Stimulated activated naive CD8-positive, alpha-beta T cell treated with anti-CD3 and anti-CD28 coated beads, Interleukin-15, amount 100 ng/mL, for 72 hours (primary cell): ENCODE measurements around the gene BACH2.
"Not testable (repeated sequence)": the region's sequence is repeated elsewhere in the genome, so short reads cannot be mapped to it uniquely, and the experiment has no call there.

Experiments used
- ATAC-seq: fragments of 150-1000 bp; cut with Tn5 transposase; 2 replicates; pipeline ENCODE4 v1.10.0; 2021; ENCODE audit warnings: mild to moderate bottlenecking, moderate library complexity
- DNase-seq, 2 donors: peaks; one replicate each; pipeline ENCODE4 v3.0.0; 2021 to 2022
- H3K27ac Mint-ChIP-seq, 2 donors: one replicate each; pipeline ENCODE4 v1.8.0; 2022; ENCODE audit warnings: mild to moderate bottlenecking in 2 of 2, mixed read lengths in 2 of 2, moderate library complexity in 2 of 2
- H3K27me3 Mint-ChIP-seq: one replicate; pipeline ENCODE4 v1.8.0; 2022; ENCODE audit warnings: mixed read lengths
- H3K4me1 Mint-ChIP-seq: one replicate; pipeline ENCODE4 v1.8.0; 2022; ENCODE audit warnings: mild to moderate bottlenecking, mixed read lengths
- H3K4me3 Mint-ChIP-seq, 2 donors: one replicate each; pipeline ENCODE4 v1.8.0; 2022; ENCODE audit warnings: mild to moderate bottlenecking in 2 of 2, mixed read lengths in 2 of 2, moderate library complexity in 1 of 2
- H3K9me3 Mint-ChIP-seq, 2 donors: one replicate each; pipeline ENCODE4 v1.8.0; 2022; ENCODE audit warnings: mixed read lengths in 2 of 2

BACH2 gene

GRCh38 chr6:90121982-90122381 lies 174.7 kb downstream of the BACH2 start:
- H3K4me3 Mint-ChIP-seq = peak overlapping the region; percentile 49 to 71
- DNase-seq (peak in 1 of 2 donors; percentile 72), ATAC-seq (peak; percentile 92)
- H3K4me1 Mint-ChIP-seq = peaks cover 69% of the 10 kb centered on the region
- H3K27ac Mint-ChIP-seq = peak overlapping the region; percentile 70 to 81
- H3K27me3 Mint-ChIP-seq = no peaks in the 10 kb centered on the region
- peaks cover 6 to 8% of the 10 kb centered on the region in 2 donors for H3K9me3 Mint-ChIP-seq

GRCh38 chr6:90120327-90120726 lies 176.3 kb downstream of the BACH2 start:
- Mint-ChIP-seq H3K9me3 (peaks cover 20 to 22% of the 10 kb centered on the region in 2 donors), H3K27ac (no peak overlapping the region), H3K4me3 (no peak overlapping the region), H3K4me1 (peaks cover 58% of the 10 kb centered on the region), H3K27me3 (no peaks in the 10 kb centered on the region)
- DNase-seq = no peak
- ATAC-seq = no peak

- H3K4me1 Mint-ChIP-seq = peaks cover 51% of the 10 kb centered on the region
- H3K27ac Mint-ChIP-seq = no peak overlapping the region
- ATAC-seq = no peak
- DNase-seq = no peak
- H3K4me3 Mint-ChIP-seq = no peak overlapping the region
- H3K27me3 Mint-ChIP-seq = no peaks in the 10 kb centered on the region
- peaks cover 27 to 29% of the 10 kb centered on the region in 2 donors for H3K9me3 Mint-ChIP-seq
Observed at GRCh38 chr6:90119618-90120017, 177.0 kb downstream of the BACH2 start.

GRCh38 chr6:90118581-90118980 lies 178.1 kb downstream of the BACH2 start:
- H3K4me1 Mint-ChIP-seq = peaks cover 42% of the 10 kb centered on the region
- H3K9me3 Mint-ChIP-seq = peaks cover 31 to 33% of the 10 kb centered on the region in 2 donors
- DNase-seq (no peak), ATAC-seq (no peak)
- H3K27me3 Mint-ChIP-seq = no peaks in the 10 kb centered on the region
- H3K4me3 Mint-ChIP-seq = no peak overlapping the region
- no peak overlapping the region for H3K27ac Mint-ChIP-seq

- ATAC-seq = no peak
- Mint-ChIP-seq H3K27me3 (no peaks in the 10 kb centered on the region), H3K4me1 (peaks cover 39% of the 10 kb centered on the region)
Observed at GRCh38 chr6:90118069-90118468, 178.6 kb downstream of the BACH2 start.

GRCh38 chr6:90116126-90116525 lies 180.5 kb downstream of the BACH2 start:
- ATAC-seq, H3K27me3 Mint-ChIP-seq, DNase-seq, H3K4me3 Mint-ChIP-seq, H3K27ac Mint-ChIP-seq: not testable (repeated sequence)
- H3K9me3 Mint-ChIP-seq = peaks cover 46 to 47% of the 10 kb centered on the region in 2 donors
- peaks cover 43% of the 10 kb centered on the region for H3K4me1 Mint-ChIP-seq

More at GRCh38 chr6:90118069-90118468, 178.6 kb downstream of the BACH2 start:
- no peak for DNase-seq
- H3K27ac Mint-ChIP-seq = no peak overlapping the region
- H3K9me3 Mint-ChIP-seq = peaks cover 36 to 38% of the 10 kb centered on the region in 2 donors
- no peak overlapping the region for H3K4me3 Mint-ChIP-seq

- no peaks in the 10 kb centered on the region for H3K27me3 Mint-ChIP-seq
- peaks cover 64% of the 10 kb centered on the region for H3K4me1 Mint-ChIP-seq
- H3K4me3 Mint-ChIP-seq = no peak overlapping the region
- H3K9me3 Mint-ChIP-seq = peaks cover 46 to 47% of the 10 kb centered on the region in 2 donors
- DNase-seq = no peak
- no peak overlapping the region for H3K27ac Mint-ChIP-seq
- no peak for ATAC-seq
Observed at GRCh38 chr6:90113389-90113788, 183.3 kb downstream of the BACH2 start.

- Mint-ChIP-seq H3K27me3 (no peaks in the 10 kb centered on the region), H3K9me3 (peaks cover 36% of the 10 kb centered on the region in 2 donors), H3K4me3 (peak overlapping the region; percentile 49 to 69), H3K27ac (peak overlapping the region in 1 of 2 donors; percentile 12), H3K4me1 (peaks cover 69% of the 10 kb centered on the region)
- ATAC-seq (peak; percentile 41), DNase-seq (no peak)
Observed at GRCh38 chr6:90111387-90111786, 185.3 kb downstream of the BACH2 start.

- peak; percentile 81 for ATAC-seq
- H3K9me3 Mint-ChIP-seq = peaks cover 32% of the 10 kb centered on the region in 2 donors
- peaks cover 73% of the 10 kb centered on the region for H3K4me1 Mint-ChIP-seq
- DNase-seq = peak; percentile 77 to 86
- no peaks in the 10 kb centered on the region for H3K27me3 Mint-ChIP-seq
- peak overlapping the region; percentile 49 to 69 for H3K4me3 Mint-ChIP-seq
- H3K27ac Mint-ChIP-seq = peak overlapping the region in 1 of 2 donors; percentile 12
Observed at GRCh38 chr6:90110971-90111370, 185.7 kb downstream of the BACH2 start.

GRCh38 chr6:90109141-90109540 lies 187.5 kb downstream of the BACH2 start:
- H3K27ac Mint-ChIP-seq = peak overlapping the region; percentile 31 to 89
- H3K27me3 Mint-ChIP-seq = no peaks in the 10 kb centered on the region
- DNase-seq = peak in 1 of 2 donors; percentile 59
- peak overlapping the region; percentile 72 to 82 for H3K4me3 Mint-ChIP-seq
- peaks cover 87% of the 10 kb centered on the region for H3K4me1 Mint-ChIP-seq
- peaks cover 14 to 15% of the 10 kb centered on the region in 2 donors for H3K9me3 Mint-ChIP-seq
- ATAC-seq = peak; percentile 56

- peak; percentile 63 for ATAC-seq
- Mint-ChIP-seq H3K27me3 (no peaks in the 10 kb centered on the region), H3K4me3 (peak overlapping the region; percentile 38 to 71), H3K27ac (peak overlapping the region; percentile 83 to 94), H3K4me1 (peaks cover 96% of the 10 kb centered on the region), H3K9me3 (peaks cover 7% of the 10 kb centered on the region in 2 donors)
- DNase-seq = peak; percentile 42 to 64
Observed at GRCh38 chr6:90107771-90108282, 188.8 kb downstream of the BACH2 start.

- ATAC-seq (no peak), DNase-seq (no peak)
- peaks cover 93% of the 10 kb centered on the region for H3K4me1 Mint-ChIP-seq
- peak overlapping the region; percentile 38 to 71 for H3K4me3 Mint-ChIP-seq
- no peaks in the 10 kb centered on the region for H3K27me3 Mint-ChIP-seq
- H3K9me3 Mint-ChIP-seq = peaks cover 3% of the 10 kb centered on the region in 2 donors
- peak overlapping the region; percentile 83 to 94 for H3K27ac Mint-ChIP-seq
Observed at GRCh38 chr6:90107371-90107770, 189.3 kb downstream of the BACH2 start.

GRCh38 chr6:90106449-90106848 lies 190.2 kb downstream of the BACH2 start:
- Mint-ChIP-seq H3K9me3 (no peaks in the 10 kb centered on the region), H3K27me3 (no peaks in the 10 kb centered on the region), H3K27ac (peak overlapping the region in 1 of 2 donors; percentile 83), H3K4me1 (peaks cover 92% of the 10 kb centered on the region), H3K4me3 (peak overlapping the region in 1 of 2 donors; percentile 58)
- ATAC-seq (peak; percentile 67), DNase-seq (peak in 1 of 2 donors; percentile 59)

- ATAC-seq = no peak
- Mint-ChIP-seq H3K4me3 (peak overlapping the region in 1 of 2 donors; percentile 57), H3K27me3 (no peaks in the 10 kb centered on the region), H3K4me1 (peaks cover 93% of the 10 kb centered on the region), H3K9me3 (peaks cover 0 to 3% of the 10 kb centered on the region in 2 donors), H3K27ac (peak overlapping the region; percentile 7 to 11)
- DNase-seq = no peak
Observed at GRCh38 chr6:90105506-90106170, 191.0 kb downstream of the BACH2 start.

GRCh38 chr6:90103056-90103800 lies 193.4 kb downstream of the BACH2 start:
- peak in 1 of 2 donors; percentile 43 for DNase-seq
- Mint-ChIP-seq H3K4me1 (peaks cover 93% of the 10 kb centered on the region), H3K27me3 (no peaks in the 10 kb centered on the region), H3K4me3 (peak overlapping the region; percentile 70 to 83), H3K9me3 (peaks cover 0 to 5% of the 10 kb centered on the region in 2 donors), H3K27ac (peak overlapping the region; percentile 37 to 47)
- ATAC-seq = peak; percentile 70
